ENCODE measurements around the gene B3GAT2.

DNA sequence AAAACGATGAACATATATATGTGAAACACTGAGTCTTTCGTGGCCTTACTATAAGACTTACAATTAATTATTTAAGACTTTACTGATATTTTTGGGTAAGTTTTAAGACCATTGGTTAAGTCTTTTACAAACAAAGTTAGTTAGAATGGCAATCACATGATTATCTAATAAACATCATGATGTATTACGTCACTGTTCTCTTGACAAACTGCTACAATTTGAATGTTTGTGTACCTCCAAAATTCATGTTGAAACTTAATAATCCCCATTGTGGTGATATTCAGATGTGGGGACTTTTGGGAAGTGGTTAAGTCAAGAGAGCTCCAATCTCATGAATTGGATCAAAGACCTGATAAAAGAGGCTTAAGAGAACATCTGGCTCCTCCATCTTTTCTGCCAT, 25.9 kb upstream of the B3GAT2 start:
- TF ChIP-seq EZH2 (optimal IDR thresholded peaks at IDR 0.05; ENCODE audit: low read depth, low read length) = no peak
- TF ChIP-seq, protein P1, sequence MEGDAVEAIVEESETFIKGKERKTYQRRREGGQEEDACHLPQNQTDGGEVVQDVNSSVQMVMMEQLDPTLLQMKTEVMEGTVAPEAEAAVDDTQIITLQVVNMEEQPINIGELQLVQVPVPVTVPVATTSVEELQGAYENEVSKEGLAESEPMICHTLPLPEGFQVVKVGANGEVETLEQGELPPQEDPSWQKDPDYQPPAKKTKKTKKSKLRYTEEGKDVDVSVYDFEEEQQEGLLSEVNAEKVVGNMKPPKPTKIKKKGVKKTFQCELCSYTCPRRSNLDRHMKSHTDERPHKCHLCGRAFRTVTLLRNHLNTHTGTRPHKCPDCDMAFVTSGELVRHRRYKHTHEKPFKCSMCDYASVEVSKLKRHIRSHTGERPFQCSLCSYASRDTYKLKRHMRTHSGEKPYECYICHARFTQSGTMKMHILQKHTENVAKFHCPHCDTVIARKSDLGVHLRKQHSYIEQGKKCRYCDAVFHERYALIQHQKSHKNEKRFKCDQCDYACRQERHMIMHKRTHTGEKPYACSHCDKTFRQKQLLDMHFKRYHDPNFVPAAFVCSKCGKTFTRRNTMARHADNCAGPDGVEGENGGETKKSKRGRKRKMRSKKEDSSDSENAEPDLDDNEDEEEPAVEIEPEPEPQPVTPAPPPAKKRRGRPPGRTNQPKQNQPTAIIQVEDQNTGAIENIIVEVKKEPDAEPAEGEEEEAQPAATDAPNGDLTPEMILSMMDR (IDR thresholded peaks at IDR 0.05; ENCODE audit: low read length) = no peak

All from MM.1S (cell line).